HG03354 (cell line): Measurements from ENCODE around the gene HRC.

Source experiments
- ATAC-seq: cut with Tn5 transposase; IDR thresholded peaks from one replicate; pipeline ENCODE4 v1.9.1; 2021; ENCODE audit warnings: mild to moderate bottlenecking; ENCODE audit not compliant: unreplicated experiment, poor library complexity, severe bottlenecking

Gene HRC

DNA sequence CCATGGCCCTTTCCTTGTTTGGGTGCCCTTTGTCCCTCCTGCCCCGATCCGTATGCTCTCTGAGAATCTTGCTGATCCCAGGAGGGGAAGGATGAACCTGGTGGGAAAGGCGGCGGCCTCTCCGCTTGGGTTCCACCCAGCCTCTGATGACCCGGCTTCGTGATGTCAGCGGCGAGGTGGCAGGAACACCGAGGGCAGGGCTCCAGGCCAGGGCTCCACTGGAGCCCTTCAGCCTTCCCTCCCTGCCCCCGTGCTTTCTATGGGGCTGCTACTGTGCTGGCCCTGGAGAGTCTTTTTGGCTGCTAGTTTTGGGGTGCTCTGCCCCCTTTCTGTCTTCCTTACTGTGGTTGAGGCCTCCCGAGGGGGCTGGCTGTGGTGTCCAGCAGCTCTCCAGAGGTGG, 52.9 kb downstream of the HRC start:
- no peak for ATAC-seq
